Esophagus squamous epithelium (tissue), 4 donors: Measurements from ENCODE around the gene GRK5.

Experiments
- POLR2A ChIP-seq, 4 donors: fragments of 450-650 bp; IDR thresholded peaks; one replicate each; pipeline ENCODE4 v1.6.1; 2017; ENCODE audit warnings: antibody characterized with exemption in 4 of 4, mild to moderate bottlenecking in 4 of 4, moderate library complexity in 3 of 4
- TF ChIP-seq, protein P1 (sequence below), 6 experiments: fragments of 450-650 bp in 4 of 6; fragments of 200-600 bp in 2 of 6; sonication (generic) in 2 of 6; IDR thresholded peaks; one replicate each; pipeline ENCODE4 v1.5.1; 2016 to 2019; ENCODE audit warnings: antibody characterized with exemption in 6 of 6, mild to moderate bottlenecking in 4 of 6, moderate library complexity in 4 of 6

- TF ChIP-seq, protein P1, sequence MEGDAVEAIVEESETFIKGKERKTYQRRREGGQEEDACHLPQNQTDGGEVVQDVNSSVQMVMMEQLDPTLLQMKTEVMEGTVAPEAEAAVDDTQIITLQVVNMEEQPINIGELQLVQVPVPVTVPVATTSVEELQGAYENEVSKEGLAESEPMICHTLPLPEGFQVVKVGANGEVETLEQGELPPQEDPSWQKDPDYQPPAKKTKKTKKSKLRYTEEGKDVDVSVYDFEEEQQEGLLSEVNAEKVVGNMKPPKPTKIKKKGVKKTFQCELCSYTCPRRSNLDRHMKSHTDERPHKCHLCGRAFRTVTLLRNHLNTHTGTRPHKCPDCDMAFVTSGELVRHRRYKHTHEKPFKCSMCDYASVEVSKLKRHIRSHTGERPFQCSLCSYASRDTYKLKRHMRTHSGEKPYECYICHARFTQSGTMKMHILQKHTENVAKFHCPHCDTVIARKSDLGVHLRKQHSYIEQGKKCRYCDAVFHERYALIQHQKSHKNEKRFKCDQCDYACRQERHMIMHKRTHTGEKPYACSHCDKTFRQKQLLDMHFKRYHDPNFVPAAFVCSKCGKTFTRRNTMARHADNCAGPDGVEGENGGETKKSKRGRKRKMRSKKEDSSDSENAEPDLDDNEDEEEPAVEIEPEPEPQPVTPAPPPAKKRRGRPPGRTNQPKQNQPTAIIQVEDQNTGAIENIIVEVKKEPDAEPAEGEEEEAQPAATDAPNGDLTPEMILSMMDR (IDR thresholded peaks at IDR 0.05) = no peak
- TF ChIP-seq POLR2A (IDR thresholded peaks at IDR 0.05) = no peak
Observed at GRCh38 chr10:119292968-119293760, 85.8 kb downstream of the GRK5 start.
